ENCODE data around the gene PCDHGA12. TPM values are rescaled to one million over a fixed set of nuclear protein-coding genes. Genes with fewer than 3 reads are reported as not detected.
"Not testable (repeated sequence)": the region's sequence is repeated elsewhere in the genome, so short reads cannot be mapped to it uniquely, and the experiment has no call there.

The PCDHGA12 gene
- total RNA-seq, 2 experiments from 2014 or later, result not detected

GRCh38 chr5:141427783-141428426 lies 2.4 kb upstream of the PCDHGA12 start:
- Mint-ChIP-seq H3K36me3 (ENCODE audit: low read depth) (peaks cover 23% of the 10 kb centered on the region), H3K27ac (no peak overlapping the region), H3K4me3 (no peak overlapping the region), H3K27me3 (peaks cover 67% of the 10 kb centered on the region), H3K4me1 (ENCODE audit: low read depth) (peaks cover 5% of the 10 kb centered on the region), H3K9me3 (peaks cover 21% of the 10 kb centered on the region)
- intact Hi-C loops (cut with micrococcal nuclease), result no loop called here
- ChIA-PET CTCF (interaction anchor here (1.0 to 1.4 kb wide), 3 partner anchors 9 to 53 kb away, joined by 3 to 4 read pairs (median 3); partner anchors contain the start of gene PCDHGB7), POLR2A (no interaction called here)
- TF ChIP-seq CTCF (IDR thresholded peaks at IDR 0.05), result no peak
- ATAC-seq, result no peak
- DNase-seq, result no peak

- peaks cover 22% of the 10 kb centered on the region for H3K9me3 Mint-ChIP-seq
- no peak overlapping the region for H3K27ac Mint-ChIP-seq
- peaks cover 51% of the 10 kb centered on the region for H3K27me3 Mint-ChIP-seq
- peak overlapping the region; percentile 35 for H3K4me3 Mint-ChIP-seq
- H3K36me3 Mint-ChIP-seq (ENCODE audit: low read depth), result peaks cover 21% of the 10 kb centered on the region
- ATAC-seq (no peak), DNase-seq (peak; percentile 22)
- POLR2A ChIA-PET, result no interaction called here
- intact Hi-C loops (cut with micrococcal nuclease), result no loop called here
- CTCF ChIA-PET, result interaction anchor here (1.4 to 4.3 kb wide), 18 partner anchors 11 to 135 kb away, joined by 3 to 40 read pairs (median 11); partner anchors contain the start of genes PCDHGA10, PCDHGA11, PCDHGA9 and PCDHGB3
- no peak for TF ChIP-seq CTCF (IDR thresholded peaks at IDR 0.05)
- H3K4me1 Mint-ChIP-seq (ENCODE audit: low read depth), result peaks cover 5% of the 10 kb centered on the region
Observed at GRCh38 chr5:141431286-141431685, 979 bp downstream of the PCDHGA12 start.

- Mint-ChIP-seq H3K27me3 (peaks cover 41% of the 10 kb centered on the region), H3K36me3 (ENCODE audit: low read depth) (peaks cover 21% of the 10 kb centered on the region), H3K9me3 (peaks cover 22% of the 10 kb centered on the region)
- intact Hi-C loops (cut with micrococcal nuclease); H3K27ac Mint-ChIP-seq; H3K4me1 Mint-ChIP-seq (ENCODE audit: low read depth); H3K4me3 Mint-ChIP-seq; DNase-seq; ATAC-seq: not testable (repeated sequence)
- POLR2A ChIA-PET, result interaction anchor here (0.6 kb wide), 1 partner anchor 593 kb away, joined by 3 read pairs; no protein-coding TSS in a partner anchor
- CTCF ChIA-PET, result interaction anchor here (1.7 to 4.3 kb wide), 7 partner anchors 12 to 132 kb away, joined by 6 to 40 read pairs (median 24); partner anchors contain the start of genes PCDHGA11, PCDHGB7 and PCDHGC4
Observed at GRCh38 chr5:141432308-141432707, 2.0 kb downstream of the PCDHGA12 start.

GRCh38 chr5:141432726-141433125 lies 2.4 kb downstream of the PCDHGA12 start:
- Mint-ChIP-seq H3K27me3 (peaks cover 39% of the 10 kb centered on the region), H3K36me3 (ENCODE audit: low read depth) (peaks cover 21% of the 10 kb centered on the region), H3K9me3 (peaks cover 22% of the 10 kb centered on the region)
- H3K4me1 Mint-ChIP-seq (ENCODE audit: low read depth); DNase-seq; H3K4me3 Mint-ChIP-seq; ATAC-seq; intact Hi-C loops (cut with micrococcal nuclease); H3K27ac Mint-ChIP-seq: not testable (repeated sequence)
- ChIA-PET CTCF (interaction anchor here (1.7 to 4.3 kb wide), 2 partner anchors 12 to 91 kb away, joined by 6 to 40 read pairs; partner anchors contain the start of gene PCDHGA11), POLR2A (interaction anchor here (0.6 kb wide), 1 partner anchor 593 kb away, joined by 3 read pairs; no protein-coding TSS in a partner anchor)

GRCh38 chr5:141434006-141434405 lies 3.7 kb downstream of the PCDHGA12 start:
- Mint-ChIP-seq H3K4me3 (no peak overlapping the region), H3K27ac (no peak overlapping the region), H3K36me3 (ENCODE audit: low read depth) (peaks cover 18% of the 10 kb centered on the region), H3K4me1 (ENCODE audit: low read depth) (peaks cover 5% of the 10 kb centered on the region), H3K9me3 (peaks cover 18% of the 10 kb centered on the region), H3K27me3 (peaks cover 32% of the 10 kb centered on the region)
- CTCF ChIA-PET, result interaction anchor here (1.7 kb wide), 1 partner anchor 13 kb away, joined by 6 read pairs; the partner anchor contains the start of gene PCDHGA11
- intact Hi-C loops (cut with micrococcal nuclease), result no loop called here
- no peak for DNase-seq
- ATAC-seq, result no peak
- POLR2A ChIA-PET, result no interaction called here
- TF ChIP-seq CTCF (IDR thresholded peaks at IDR 0.05), result no peak

- H3K4me3 Mint-ChIP-seq, result no peak overlapping the region
- POLR2A ChIA-PET, result no interaction called here
- ATAC-seq, result no peak
- H3K27ac Mint-ChIP-seq, result no peak overlapping the region
- CTCF ChIA-PET, result interaction anchor here (1.5 kb wide), 1 partner anchor 9 kb away, joined by 3 read pairs; no protein-coding TSS in a partner anchor
- peaks cover 20% of the 10 kb centered on the region for H3K27me3 Mint-ChIP-seq
- no peak for DNase-seq
- peaks cover 6% of the 10 kb centered on the region for H3K9me3 Mint-ChIP-seq
- peaks cover 2% of the 10 kb centered on the region for H3K36me3 Mint-ChIP-seq (ENCODE audit: low read depth)
- intact Hi-C loops (cut with micrococcal nuclease), result no loop called here
- no peaks in the 10 kb centered on the region for H3K4me1 Mint-ChIP-seq (ENCODE audit: low read depth)
- no peak for TF ChIP-seq CTCF (IDR thresholded peaks at IDR 0.05)
Observed at GRCh38 chr5:141437221-141437620, 6.9 kb downstream of the PCDHGA12 start.
